Putamen (tissue), 1 donor: ENCODE data around the gene TMOD4.
A peak's percentile ranks its signal among the peaks of the same experiment; 100 is the strongest.
"Not testable (repeated sequence)": the region's sequence is repeated elsewhere in the genome, so short reads cannot be mapped to it uniquely, and the experiment has no call there.

Experiments
- DNase-seq: peaks from one replicate; pipeline ENCODE4 v3.0.0-alpha.2; 2016; ENCODE audit warnings: low spot score

Gene TMOD4

DNA sequence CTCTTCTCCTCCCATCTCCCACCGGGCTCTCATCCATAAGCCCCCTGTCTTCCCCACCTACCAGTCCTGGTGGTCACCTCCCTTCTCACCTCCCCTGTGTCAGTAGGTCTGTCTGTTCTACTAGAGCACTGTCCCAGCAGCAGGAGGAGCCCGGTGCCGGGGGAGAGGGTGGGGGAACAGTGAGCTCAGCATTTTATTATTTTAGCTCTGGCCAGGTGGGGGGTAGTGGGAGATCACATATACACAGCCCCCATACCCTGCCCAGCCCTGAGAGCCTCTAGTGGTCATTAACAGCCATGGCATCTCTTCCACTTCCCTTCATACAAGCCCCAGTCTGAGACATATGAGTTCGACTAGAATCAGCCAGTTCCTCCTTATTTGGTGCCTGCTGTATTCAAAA, at the start of gene TMOD4:
TSS of gene TMOD4 (minus strand) at position 119 of the 400 bp plus-strand sequence. CDS start 1,106 bp downstream, outside the sequence.
- no peak for DNase-seq

DNA sequence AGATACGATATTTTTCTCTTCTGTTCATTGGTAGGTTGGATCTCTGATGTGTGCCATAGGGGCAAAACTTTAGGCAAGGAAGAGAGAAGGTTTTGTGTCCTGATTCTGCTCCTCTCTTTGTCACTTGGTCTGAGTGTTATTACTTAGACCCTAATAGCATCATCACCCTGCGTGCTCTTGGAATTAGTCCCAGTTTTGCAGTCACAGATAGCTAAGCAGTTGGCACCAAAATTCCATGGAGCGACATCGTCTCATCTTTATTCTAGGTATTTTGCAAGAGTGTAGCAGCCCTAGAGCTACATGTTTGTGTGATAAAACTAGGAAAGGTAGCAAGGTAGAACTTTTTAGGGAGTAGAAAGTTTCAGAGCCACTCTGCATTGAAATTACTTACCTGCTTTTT, 46.3 kb upstream of the TMOD4 start:
- no peak for DNase-seq

DNA sequence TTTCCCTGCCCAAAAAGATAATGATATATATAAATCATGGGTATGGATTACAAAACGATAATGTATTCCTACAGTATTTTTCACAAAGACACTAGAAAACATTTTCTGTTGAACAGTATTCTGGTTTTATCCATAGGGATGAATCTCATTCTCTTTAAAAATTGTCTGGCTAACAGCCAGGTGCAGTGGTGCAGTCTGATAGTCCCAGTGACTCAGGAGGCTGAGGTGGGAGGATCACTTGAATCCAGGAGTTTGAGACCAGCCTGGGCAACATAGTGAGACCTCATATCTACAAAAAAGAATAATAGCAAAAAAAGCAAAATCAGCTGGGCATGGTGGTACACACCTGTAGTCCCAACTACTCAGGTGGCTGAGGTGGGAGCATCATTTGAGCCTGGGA, 45.8 kb upstream of the TMOD4 start:
- DNase-seq = no peak

GRCh38 chr1:151213560-151213959, 37.8 kb upstream of the TMOD4 start:
- no peak for DNase-seq

GRCh38 chr1:151211972-151212705, 36.4 kb upstream of the TMOD4 start:
- DNase-seq = no peak

- DNase-seq = no peak
These were observed 35.0 kb upstream of the TMOD4 start for GRCh38 chr1:151210830-151211229.

DNA sequence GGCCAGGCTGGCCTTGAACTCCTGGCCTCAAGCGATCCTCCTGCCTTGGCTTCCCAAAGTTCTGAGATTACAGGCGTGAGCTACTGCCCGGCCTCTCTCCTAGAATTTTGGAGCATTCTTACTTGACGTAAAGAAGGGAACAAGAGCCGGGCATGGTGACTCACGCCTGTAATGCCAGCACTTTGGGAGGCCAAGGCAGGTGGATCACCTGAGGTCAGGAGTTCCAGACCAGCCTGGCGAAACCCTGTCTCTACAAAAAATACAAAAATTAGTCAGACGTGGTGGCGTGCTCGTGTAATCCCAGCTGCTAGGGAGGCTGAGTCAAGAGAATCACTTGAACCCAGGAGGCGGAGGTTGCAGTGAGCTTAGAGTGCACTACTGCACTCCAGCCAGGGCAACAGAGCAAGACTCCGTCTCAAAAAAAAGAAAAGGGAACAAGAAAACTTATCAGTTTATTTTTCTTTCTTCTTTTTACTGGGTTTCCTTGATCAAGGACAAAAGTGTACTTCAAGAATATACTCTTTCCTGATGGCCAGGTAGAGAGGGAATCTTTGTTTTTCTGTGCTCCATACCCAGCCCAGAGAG, 29.7 kb upstream of the TMOD4 start:
- not testable (repeated sequence) for DNase-seq

DNA sequence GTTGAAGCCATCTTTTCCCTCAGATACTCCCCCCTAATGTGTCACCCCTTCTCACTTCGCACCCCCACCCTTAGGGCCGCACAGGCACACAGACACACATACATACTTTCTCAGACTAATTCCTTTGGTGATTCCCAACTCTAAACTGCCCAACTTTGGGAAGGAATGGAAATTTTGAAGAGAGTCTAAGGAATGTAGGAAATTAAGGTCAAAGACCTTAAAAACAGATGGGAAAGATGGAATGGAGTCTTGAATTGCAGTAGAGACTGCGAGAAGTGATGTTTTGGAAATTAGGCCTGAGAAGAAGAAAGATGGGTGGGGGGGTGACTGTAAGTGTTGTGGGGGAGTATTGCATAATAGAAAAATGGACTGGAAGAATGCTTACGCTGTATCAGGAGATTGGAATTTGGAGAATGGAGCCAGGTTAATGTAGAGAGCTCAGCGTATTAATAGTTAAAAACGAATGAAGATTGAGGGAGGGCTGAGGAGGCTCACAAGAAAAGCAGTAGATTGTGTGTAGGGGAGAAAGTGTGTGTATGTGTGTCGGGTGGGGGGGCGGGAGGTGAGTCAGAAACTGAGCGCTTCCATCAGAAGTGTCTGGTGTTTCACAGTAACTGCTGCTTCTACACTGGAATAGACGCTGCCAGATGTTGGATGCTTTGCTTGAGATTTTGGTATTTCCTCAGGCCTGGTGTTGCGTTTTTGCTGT, 24.2 kb upstream of the TMOD4 start:
- no peak for DNase-seq

GRCh38 chr1:151198254-151199127, 22.7 kb upstream of the TMOD4 start, which contains the start of gene PIP5K1A:
TSS of gene PIP5K1A (plus strand) at chr1:151198552. CDS start at chr1:151198997, 445 bp downstream.
- DNase-seq = peak; percentile 98

- no peak for DNase-seq
These were observed 22.1 kb upstream of the TMOD4 start for GRCh38 chr1:151197863-151198253.

DNA sequence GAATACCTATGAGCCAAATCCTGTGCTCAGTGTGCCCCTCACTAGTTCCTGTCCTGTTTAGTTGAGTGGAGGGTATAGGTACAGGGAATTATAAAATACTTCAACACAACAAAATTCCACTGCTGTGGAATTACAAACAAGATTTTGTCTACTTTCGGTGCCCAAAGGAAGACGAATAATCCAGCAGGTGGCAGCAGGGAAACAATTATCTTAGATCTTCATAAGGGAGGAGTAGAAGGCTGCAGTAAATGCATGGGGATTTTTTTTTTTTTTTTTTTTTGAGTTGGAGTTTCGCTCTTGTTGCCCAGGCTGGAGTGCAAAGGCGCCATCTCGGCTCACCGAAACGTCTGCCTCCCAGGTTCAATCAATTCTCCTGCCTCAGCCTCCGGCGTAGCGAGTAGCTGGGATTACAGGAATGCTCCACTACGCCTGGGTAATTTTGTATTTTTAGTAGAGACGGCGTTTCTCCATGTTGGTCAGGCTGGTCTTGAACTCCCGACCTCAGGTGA, 20.6 kb upstream of the TMOD4 start:
- DNase-seq = peak; percentile 76

DNA sequence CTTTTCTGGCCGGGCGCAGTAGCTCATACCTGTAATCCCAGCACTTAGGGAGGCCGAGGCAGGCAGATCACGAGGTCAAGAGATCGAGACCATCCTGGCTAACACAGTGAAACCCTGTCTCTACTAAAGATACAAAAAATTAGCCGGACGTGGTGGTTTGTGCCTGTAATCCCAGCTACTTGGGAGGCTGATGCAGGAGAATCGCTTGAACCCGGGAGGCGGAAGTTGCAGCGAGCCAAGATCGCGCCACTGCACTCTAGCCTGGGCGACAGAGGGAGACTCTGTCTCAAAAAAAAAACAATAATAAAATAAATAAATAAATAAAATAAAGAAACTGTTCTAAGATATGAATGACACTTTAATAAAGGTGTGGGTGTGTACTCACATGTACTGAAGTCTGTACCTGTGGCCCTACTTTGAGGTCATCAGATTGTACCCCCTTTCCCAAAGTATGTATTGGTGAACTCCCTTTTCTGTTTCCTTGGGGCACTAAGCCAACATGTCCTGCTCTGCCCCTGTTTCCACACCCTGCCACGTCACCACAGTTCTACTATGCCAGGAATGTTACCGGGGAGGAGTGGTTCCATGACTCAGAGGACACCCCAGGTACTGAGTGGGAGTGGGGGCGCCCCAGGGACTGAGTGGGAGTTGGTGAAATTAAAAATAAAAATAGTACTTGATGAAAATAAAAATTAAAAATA, 19.3 kb upstream of the TMOD4 start:
- peak; percentile 52 for DNase-seq

GRCh38 chr1:151193856-151194255, 18.1 kb upstream of the TMOD4 start:
- no peak for DNase-seq

- DNase-seq = no peak
These were observed 17.5 kb upstream of the TMOD4 start for GRCh38 chr1:151193304-151193703.

DNA sequence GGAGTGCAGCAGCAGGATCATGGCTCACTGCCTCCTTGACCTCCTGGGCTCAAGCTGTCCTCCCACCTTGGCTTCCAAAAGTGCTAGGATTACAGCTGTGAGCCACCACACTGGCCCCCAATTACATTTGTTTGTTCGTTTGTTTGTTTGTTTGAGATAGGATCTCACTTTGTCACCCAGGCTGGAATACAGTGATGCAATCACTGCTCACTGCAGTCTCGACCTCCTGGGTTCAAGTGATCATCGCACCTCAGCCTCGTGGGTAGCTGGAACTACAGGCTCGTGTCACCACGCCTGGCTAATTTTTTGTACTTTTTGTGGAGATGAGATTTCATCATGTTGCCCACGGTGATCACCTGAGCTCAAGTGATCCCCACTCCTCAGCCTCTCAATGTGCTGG, 16.3 kb upstream of the TMOD4 start:
- no peak for DNase-seq

GRCh38 chr1:151189637-151190445, 14.1 kb upstream of the TMOD4 start, which contains the start of gene VPS72:
TSS of gene VPS72 (minus strand) at chr1:151190197. CDS start at chr1:151190121, 76 bp downstream.
- DNase-seq = peak; percentile 90

- not testable (repeated sequence) for DNase-seq
These were observed 12.9 kb upstream of the TMOD4 start for GRCh38 chr1:151188667-151189066.

DNA sequence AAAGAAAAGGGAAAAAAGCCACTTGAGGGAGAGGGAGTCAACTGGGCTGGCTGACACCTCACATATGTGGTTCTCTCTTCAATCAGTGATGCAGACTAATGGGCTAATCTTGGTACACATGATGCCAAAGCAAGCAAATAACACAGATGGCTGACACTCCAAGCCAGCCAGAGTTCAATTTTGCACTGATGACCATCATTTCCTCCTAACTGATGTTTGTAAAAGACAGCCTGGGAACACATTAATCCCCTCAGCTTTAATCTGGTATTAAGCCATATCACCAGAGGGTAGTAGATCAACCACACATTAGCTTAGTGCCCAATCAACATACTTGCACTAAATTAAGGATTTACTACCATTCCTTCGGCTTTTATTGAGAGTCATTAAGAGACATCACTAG, 11.4 kb upstream of the TMOD4 start:
- no peak for DNase-seq

DNA sequence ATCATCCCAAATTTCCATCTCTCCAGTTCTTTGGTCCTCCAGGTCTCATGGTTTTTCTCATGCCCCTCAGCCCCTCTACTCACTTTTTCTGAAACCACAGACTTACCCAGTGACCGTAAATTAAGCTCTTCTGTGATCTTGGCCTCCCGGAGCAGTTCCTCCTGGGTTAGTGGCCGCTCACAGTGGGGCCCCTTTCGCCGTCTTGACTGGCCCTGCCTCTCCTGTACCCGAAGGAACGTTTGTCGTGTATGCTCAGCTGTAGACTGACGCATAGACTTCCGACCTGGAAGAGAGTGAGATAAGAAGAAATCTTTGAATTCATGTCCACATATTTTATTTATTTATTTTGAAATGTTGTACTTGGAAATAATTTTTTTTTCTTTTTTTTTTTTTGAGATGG, 8.4 kb upstream of the TMOD4 start:
- DNase-seq = no peak

- DNase-seq = no peak
These were observed 799 bp upstream of the TMOD4 start for GRCh38 chr1:151176514-151177045.
